HAP-1 (cell line): ENCODE results near the gene ZBTB7C.

Source experiments
- DNase-seq, 2 experiments: peaks; one replicate each; pipeline ENCODE4 v3.0.0-alpha.2; 2016 to 2020; ENCODE audit warnings: low spot score in 2 of 2
- H3K27me3 ChIP-seq: fragments of 250-450 bp; sonication (Bioruptor Pico); 2 replicates; pipeline ENCODE4 v1.5.1; 2020; ENCODE audit warnings: low read depth, mild to moderate bottlenecking, moderate library complexity
- H3K36me3 ChIP-seq: fragments of 250-450 bp; sonication (Bioruptor Pico); replicated peaks from 2 replicates; pipeline ENCODE4 v1.5.1; 2020; ENCODE audit warnings: mild to moderate bottlenecking
- H3K4me1 ChIP-seq: fragments of 250-450 bp; sonication (Bioruptor Pico); 2 replicates; pipeline ENCODE4 v1.5.1; 2020; ENCODE audit warnings: mild to moderate bottlenecking
- H3K4me3 ChIP-seq: fragments of 250-450 bp; sonication (Bioruptor Pico); 2 replicates; pipeline ENCODE4 v1.5.1; 2020; ENCODE audit warnings: mild to moderate bottlenecking, moderate library complexity
- H3K9me3 ChIP-seq: fragments of 250-450 bp; sonication (Bioruptor Pico); 2 replicates; pipeline ENCODE4 v1.5.1; 2020; ENCODE audit warnings: mild to moderate bottlenecking, moderate library complexity
- in situ Hi-C: fragments of 300-500 bp; cut with MboI; formaldehyde crosslinking; loops from 3 replicates; pipeline ENCODE4 v1.14.3; 2020; ENCODE audit warnings: low sequenced_read_pairs, inconsistent platforms, mixed read lengths

Gene ZBTB7C

DNA sequence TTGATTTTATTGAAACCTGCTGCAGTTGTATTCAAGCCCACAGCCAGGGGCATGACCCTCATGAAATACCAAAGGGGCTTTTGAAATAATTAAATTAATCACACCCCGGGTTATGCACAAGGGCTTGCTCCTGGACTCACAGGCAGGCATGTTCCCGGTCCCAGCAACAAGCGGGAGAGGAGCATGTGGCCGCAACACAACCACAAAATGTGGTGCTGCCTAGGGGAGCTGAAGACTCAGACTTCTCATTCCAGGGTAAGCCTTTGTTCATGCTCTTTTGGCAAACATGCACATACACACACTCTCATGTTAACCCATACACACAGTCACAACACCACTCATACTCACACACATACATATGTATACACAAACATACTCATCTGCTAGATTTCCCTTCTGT, 245.1 kb downstream of the ZBTB7C start:
- Histone ChIP-seq H3K4me1 (no peaks in the 10 kb centered on the region), H3K9me3 (no peaks in the 10 kb centered on the region), H3K36me3 (no peaks in the 10 kb centered on the region), H3K4me3 (no peak overlapping the region), H3K27me3 (peaks cover 2% of the 10 kb centered on the region; the same call in 1 of the 2 replicates)
- no peak for DNase-seq
- in situ Hi-C loops = no loop called here

GRCh38 chr18:48163738-48164115, 245.5 kb downstream of the ZBTB7C start:
- H3K4me3 ChIP-seq = no peak overlapping the region
- H3K4me1 ChIP-seq = no peaks in the 10 kb centered on the region
- no peaks in the 10 kb centered on the region for H3K36me3 ChIP-seq
- in situ Hi-C loops = no loop called here
- no peaks in the 10 kb centered on the region for H3K9me3 ChIP-seq
- DNase-seq = no peak
- peaks cover 2% of the 10 kb centered on the region; the same call in 1 of the 2 replicates for H3K27me3 ChIP-seq

DNA sequence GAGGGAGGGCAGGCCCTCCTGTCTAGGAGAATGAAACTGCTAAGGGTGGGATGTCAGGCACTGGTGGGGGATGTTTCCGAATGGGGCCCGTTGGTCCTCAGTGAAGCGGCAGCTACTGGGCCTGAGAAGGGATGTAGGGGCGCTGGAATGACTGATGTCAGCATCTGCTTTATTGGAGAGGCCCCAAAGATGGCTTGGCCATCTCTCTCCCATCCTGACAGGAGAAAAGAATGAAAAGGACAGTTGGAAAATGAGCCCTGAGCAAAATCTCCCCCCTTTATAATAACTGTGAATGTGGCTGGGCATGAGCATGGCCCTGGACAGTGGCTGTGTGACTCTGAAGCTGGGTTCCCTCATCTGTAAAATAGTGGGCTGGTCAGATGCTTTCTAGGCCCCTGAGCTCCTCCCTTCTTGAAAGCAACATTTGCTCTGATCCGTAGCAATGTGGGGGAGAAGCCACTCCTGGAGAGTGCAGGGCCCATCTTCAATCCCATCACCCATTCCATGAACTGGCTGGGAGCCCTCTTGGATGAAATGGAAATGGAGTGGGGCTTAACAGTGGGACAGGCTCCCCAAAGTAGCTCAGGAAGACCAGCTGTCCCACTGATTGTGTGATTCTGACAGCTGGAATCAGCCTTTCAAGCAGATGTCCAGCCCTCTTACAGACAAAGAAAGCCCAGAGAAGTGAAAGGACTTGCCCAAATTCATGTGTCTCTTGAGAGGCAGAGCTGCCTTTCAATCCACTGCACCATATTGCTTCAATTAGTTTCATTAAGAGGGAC, 246.0 kb downstream of the ZBTB7C start:
- Histone ChIP-seq H3K9me3 (no peaks in the 10 kb centered on the region), H3K4me1 (no peaks in the 10 kb centered on the region), H3K36me3 (no peaks in the 10 kb centered on the region), H3K4me3 (no peak overlapping the region), H3K27me3 (no peaks in the 10 kb centered on the region)
- DNase-seq = no peak
- in situ Hi-C loops = no loop called here

GRCh38 chr18:48161911-48162698, 247.1 kb downstream of the ZBTB7C start:
- Histone ChIP-seq H3K4me1 (no peaks in the 10 kb centered on the region), H3K36me3 (no peaks in the 10 kb centered on the region), H3K4me3 (peak overlapping the region; percentile 48), H3K9me3 (no peaks in the 10 kb centered on the region), H3K27me3 (no peaks in the 10 kb centered on the region)
- in situ Hi-C loops = no loop called here
- no peak for DNase-seq

GRCh38 chr18:48161191-48161910, 247.8 kb downstream of the ZBTB7C start:
- in situ Hi-C loops = no loop called here
- H3K9me3 ChIP-seq = no peaks in the 10 kb centered on the region
- no peaks in the 10 kb centered on the region for H3K4me1 ChIP-seq
- peak; percentile 64 to 85 for DNase-seq
- H3K36me3 ChIP-seq = no peaks in the 10 kb centered on the region
- no peaks in the 10 kb centered on the region for H3K27me3 ChIP-seq
- peak overlapping the region; percentile 48 for H3K4me3 ChIP-seq

DNA sequence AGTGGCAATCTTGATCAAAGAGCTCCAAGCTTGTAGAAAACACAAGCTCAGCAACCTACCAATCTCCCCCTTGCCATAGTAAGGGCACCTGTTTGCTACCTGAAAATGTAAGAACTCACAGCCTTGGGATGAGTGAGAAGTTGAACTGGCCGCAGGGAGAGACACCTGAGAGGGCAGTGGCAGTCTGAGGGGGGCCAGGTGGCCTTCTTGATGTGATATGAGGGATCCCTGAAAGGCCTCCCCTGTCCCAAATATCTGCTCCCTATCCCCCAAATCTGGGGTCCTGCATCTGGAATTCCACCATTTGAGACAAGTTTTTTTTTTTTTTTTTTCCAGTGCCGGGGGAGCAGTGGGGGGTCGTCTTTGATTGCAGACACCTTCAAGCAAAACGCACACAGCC, 248.6 kb downstream of the ZBTB7C start:
- H3K27me3 ChIP-seq = 0 out of 2 replicates have a peak, but pooled peaks cover 3% of the 10 kb centered on the region
- H3K9me3 ChIP-seq = no peaks in the 10 kb centered on the region
- DNase-seq = no peak
- H3K4me1 ChIP-seq = no peaks in the 10 kb centered on the region
- in situ Hi-C loops = no loop called here
- no peaks in the 10 kb centered on the region for H3K36me3 ChIP-seq
- H3K4me3 ChIP-seq = no peak overlapping the region

GRCh38 chr18:48159816-48160215, 249.4 kb downstream of the ZBTB7C start:
- Histone ChIP-seq H3K4me3 (no peak overlapping the region), H3K36me3 (no peaks in the 10 kb centered on the region), H3K9me3 (no peaks in the 10 kb centered on the region), H3K4me1 (no peaks in the 10 kb centered on the region), H3K27me3 (0 out of 2 replicates have a peak, but pooled peaks cover 3% of the 10 kb centered on the region)
- DNase-seq = no peak
- in situ Hi-C loops = no loop called here

DNA sequence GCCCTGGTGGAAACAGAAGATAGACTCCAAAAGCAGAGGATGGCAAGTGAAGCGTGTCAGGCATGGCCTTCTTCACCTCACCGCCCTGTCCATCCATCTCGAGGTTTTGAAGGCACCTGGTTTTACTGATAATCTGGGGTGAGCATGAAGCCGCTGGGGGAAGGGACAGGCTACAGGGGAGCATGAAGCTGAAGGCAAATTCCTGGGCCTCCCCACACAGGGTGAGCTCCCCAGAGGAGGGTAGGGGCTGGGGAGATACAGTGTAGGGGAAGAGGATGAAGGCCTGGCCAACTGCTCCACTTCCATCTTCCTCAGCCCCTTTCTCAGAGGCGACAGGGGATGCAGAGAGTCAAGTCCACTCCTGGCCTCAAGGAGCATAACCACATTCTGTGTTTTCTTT, 250.5 kb downstream of the ZBTB7C start:
- in situ Hi-C loops = no loop called here
- Histone ChIP-seq H3K4me3 (no peak overlapping the region), H3K9me3 (no peaks in the 10 kb centered on the region), H3K27me3 (0 out of 2 replicates have a peak, but pooled peaks cover 3% of the 10 kb centered on the region), H3K4me1 (no peaks in the 10 kb centered on the region), H3K36me3 (no peaks in the 10 kb centered on the region)
- no peak for DNase-seq

DNA sequence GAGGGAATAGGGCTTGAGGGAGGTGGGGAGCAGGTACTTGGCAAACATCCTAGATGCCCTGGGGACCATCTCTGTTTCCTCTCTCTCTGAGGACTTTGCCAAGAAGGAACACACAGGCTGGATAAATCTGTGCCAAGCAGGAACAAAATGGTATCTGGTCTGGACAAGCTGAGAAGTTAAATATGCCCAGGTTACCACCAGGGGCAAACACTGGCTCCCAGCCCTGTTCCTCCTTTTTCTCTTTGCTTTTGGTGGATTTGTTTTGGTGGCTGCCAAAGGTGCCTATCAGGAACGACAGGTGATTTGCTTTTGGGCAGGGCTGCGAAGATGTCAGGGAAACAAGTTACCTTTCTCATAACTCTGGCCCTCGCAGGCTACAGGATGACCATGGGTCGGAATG, 251.2 kb downstream of the ZBTB7C start:
- H3K4me3 ChIP-seq = no peak overlapping the region
- H3K36me3 ChIP-seq = no peaks in the 10 kb centered on the region
- H3K9me3 ChIP-seq = no peaks in the 10 kb centered on the region
- 0 out of 2 replicates have a peak, but pooled peaks cover 3% of the 10 kb centered on the region for H3K27me3 ChIP-seq
- in situ Hi-C loops = no loop called here
- no peak for DNase-seq
- H3K4me1 ChIP-seq = no peaks in the 10 kb centered on the region

DNA sequence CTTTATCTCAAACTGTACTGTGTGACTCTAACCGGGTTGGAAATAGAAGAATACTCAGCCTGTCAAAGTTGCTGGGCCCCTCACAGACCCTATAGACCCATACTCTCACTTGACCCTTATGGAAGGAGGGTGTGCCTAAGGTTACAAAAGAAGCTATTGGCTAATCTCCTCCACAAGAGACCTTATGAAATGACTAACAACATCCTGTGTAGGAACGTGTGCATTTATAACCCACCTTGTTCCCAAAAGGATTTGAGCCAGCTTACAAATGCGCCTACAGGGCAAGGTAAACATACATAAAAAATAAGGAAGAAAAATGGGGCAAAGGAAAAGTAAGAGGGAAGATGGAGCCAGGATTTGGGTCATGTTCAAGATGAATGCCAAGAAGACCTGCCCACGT, 253.3 kb downstream of the ZBTB7C start:
- Histone ChIP-seq H3K4me3 (no peak overlapping the region), H3K9me3 (no peaks in the 10 kb centered on the region), H3K36me3 (no peaks in the 10 kb centered on the region), H3K27me3 (0 out of 2 replicates have a peak, but pooled peaks cover 3% of the 10 kb centered on the region), H3K4me1 (no peaks in the 10 kb centered on the region)
- in situ Hi-C loops = no loop called here
- no peak for DNase-seq

GRCh38 chr18:48154828-48155227, 254.4 kb downstream of the ZBTB7C start:
- no peak overlapping the region for H3K4me3 ChIP-seq
- H3K36me3 ChIP-seq = no peaks in the 10 kb centered on the region
- 0 out of 2 replicates have a peak, but pooled peaks cover 3% of the 10 kb centered on the region for H3K27me3 ChIP-seq
- no peak for DNase-seq
- in situ Hi-C loops = no loop called here
- no peaks in the 10 kb centered on the region for H3K4me1 ChIP-seq
- no peaks in the 10 kb centered on the region for H3K9me3 ChIP-seq

DNA sequence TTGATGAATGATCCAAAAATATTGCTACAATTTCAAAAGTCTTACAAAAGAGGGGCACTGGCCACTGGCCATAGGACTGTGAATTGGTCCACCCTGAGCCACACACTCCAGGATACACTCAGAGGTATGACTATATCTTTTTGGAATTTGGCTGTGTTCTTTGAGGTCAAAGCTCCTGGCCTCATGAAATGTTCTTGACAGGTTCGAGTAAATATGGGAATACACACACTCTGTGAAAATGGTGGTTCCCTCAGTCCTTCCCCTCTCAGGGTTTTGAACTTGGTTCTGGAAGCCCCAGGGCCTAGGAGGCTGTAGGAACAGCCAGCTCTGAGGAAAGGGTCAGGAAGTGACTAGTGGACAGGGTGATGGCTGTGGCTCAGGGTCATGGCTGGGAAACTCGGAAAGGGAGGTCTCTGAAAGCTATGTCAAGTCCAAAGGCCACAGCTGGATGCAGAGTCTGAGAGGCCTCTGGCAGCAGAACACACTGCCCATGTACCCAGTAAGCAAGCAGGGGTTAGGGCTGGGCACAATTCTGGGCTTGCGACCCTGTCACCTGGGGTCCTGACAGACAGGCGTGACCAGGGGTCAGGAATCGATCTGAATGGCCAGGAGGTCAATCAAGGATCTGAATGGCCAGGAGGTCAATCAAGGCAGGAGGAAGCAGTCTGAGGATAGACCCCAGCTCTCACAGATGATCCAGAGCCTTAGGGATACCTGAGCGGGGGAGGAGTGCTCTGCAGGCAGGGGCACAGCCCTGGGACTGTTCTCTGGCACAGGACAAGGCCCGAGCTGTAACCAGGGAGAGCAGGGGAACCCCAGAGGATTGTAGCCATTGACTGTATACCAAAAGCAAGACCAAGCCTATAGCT, 255.3 kb downstream of the ZBTB7C start:
- no peak overlapping the region for H3K4me3 ChIP-seq
- no peaks in the 10 kb centered on the region for H3K36me3 ChIP-seq
- no peak for DNase-seq
- no peaks in the 10 kb centered on the region for H3K9me3 ChIP-seq
- in situ Hi-C loops = no loop called here
- 0 out of 2 replicates have a peak, but pooled peaks cover 3% of the 10 kb centered on the region for H3K27me3 ChIP-seq
- no peaks in the 10 kb centered on the region for H3K4me1 ChIP-seq

DNA sequence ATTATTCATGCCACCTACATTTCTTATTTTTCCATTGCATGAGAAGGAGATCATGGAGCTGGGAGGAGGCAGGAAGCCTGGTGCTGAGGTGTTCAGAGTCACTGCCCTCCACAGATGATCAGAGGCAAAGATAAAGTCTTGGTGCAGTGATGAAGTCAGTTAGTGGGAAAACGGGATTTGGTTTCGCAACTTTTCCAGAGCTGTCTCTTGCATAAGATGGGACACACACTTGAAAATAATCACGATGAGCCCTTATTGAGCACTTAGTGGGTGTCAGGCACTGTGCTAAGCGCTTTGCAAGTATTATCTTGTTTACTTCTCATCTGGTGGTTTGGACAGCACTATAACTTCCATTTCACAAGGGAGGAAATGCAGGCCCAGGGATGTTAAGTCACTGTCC, 256.6 kb downstream of the ZBTB7C start:
- H3K4me1 ChIP-seq = no peaks in the 10 kb centered on the region
- no peak overlapping the region for H3K4me3 ChIP-seq
- no peak for DNase-seq
- in situ Hi-C loops = no loop called here
- no peaks in the 10 kb centered on the region for H3K36me3 ChIP-seq
- 0 out of 2 replicates have a peak, but pooled peaks cover 3% of the 10 kb centered on the region for H3K27me3 ChIP-seq
- no peaks in the 10 kb centered on the region for H3K9me3 ChIP-seq
